ENCODE measurements around the gene MRPL27.
A peak's percentile ranks its signal among the peaks of the same experiment; 100 is the strongest.
"Not testable (repeated sequence)": the region's sequence is repeated elsewhere in the genome, so short reads cannot be mapped to it uniquely, and the experiment has no call there.

The MRPL27 gene

GRCh38 chr17:50345432-50346312 is 27.3 kb downstream of the MRPL27 start, which contains the start of gene XYLT2:
TSS of gene XYLT2 (plus strand) at chr17:50346126. CDS start at chr17:50346141, 15 bp downstream.
- DNase-seq (ENCODE audit: low spot score): peak; percentile 84

- DNase-seq (ENCODE audit: low spot score): no peak
Measured at GRCh38 chr17:50344731-50345365, 28.1 kb downstream of the MRPL27 start.

- no peak for DNase-seq (ENCODE audit: low spot score)
Measured at GRCh38 chr17:50339381-50339780, 33.6 kb downstream of the MRPL27 start.

GRCh38 chr17:50338645-50339044 is 34.3 kb downstream of the MRPL27 start:
- DNase-seq (ENCODE audit: low spot score): no peak

- peak; percentile 60 for DNase-seq (ENCODE audit: low spot score)
Measured at GRCh38 chr17:50337956-50338355, 35.0 kb downstream of the MRPL27 start.

GRCh38 chr17:50333291-50334057 is 39.5 kb downstream of the MRPL27 start:
- DNase-seq (ENCODE audit: low spot score): not testable (repeated sequence)

- no peak for DNase-seq (ENCODE audit: low spot score)
Measured at GRCh38 chr17:50332196-50332595, 40.8 kb downstream of the MRPL27 start.

GRCh38 chr17:50331085-50331791 is 41.7 kb downstream of the MRPL27 start:
- DNase-seq (ENCODE audit: low spot score): peak; percentile 34

GRCh38 chr17:50330151-50330775 is 42.7 kb downstream of the MRPL27 start:
- no peak for DNase-seq (ENCODE audit: low spot score)

- no peak for DNase-seq (ENCODE audit: low spot score)
Measured at GRCh38 chr17:50329716-50330115, 43.3 kb downstream of the MRPL27 start.

- DNase-seq (ENCODE audit: low spot score): no peak
Measured at GRCh38 chr17:50328363-50329325, 44.3 kb downstream of the MRPL27 start.

- DNase-seq (ENCODE audit: low spot score): no peak
Measured at GRCh38 chr17:50326831-50327364, 46.1 kb downstream of the MRPL27 start.

- no peak for DNase-seq (ENCODE audit: low spot score)
Measured at GRCh38 chr17:50325906-50326305, 47.1 kb downstream of the MRPL27 start.

GRCh38 chr17:50323060-50323459 is 49.9 kb downstream of the MRPL27 start:
- no peak for DNase-seq (ENCODE audit: low spot score)

GRCh38 chr17:50322271-50322670 is 50.7 kb downstream of the MRPL27 start:
- DNase-seq (ENCODE audit: low spot score): no peak

- DNase-seq (ENCODE audit: low spot score): no peak
Measured at GRCh38 chr17:50319306-50320004, 53.5 kb downstream of the MRPL27 start.

- DNase-seq (ENCODE audit: low spot score): no peak
Measured at GRCh38 chr17:50318501-50319285, 54.3 kb downstream of the MRPL27 start.
